SU-DHL-6 (cell line): Measurements from ENCODE around the gene FAM89A.

Experiments
- CTCF ChIP-seq: fragments of 200-600 bp; sonication (generic); IDR thresholded peaks from one replicate; pipeline ENCODE4 v1.5.1; 2017; ENCODE audit warnings: antibody characterized with exemption, mild to moderate bottlenecking, low read length, moderate library complexity; ENCODE audit not compliant: insufficient read depth, poor library complexity, severe bottlenecking
- EZH2phosphoT487 ChIP-seq: fragments of 200-600 bp; sonication (generic), shearing (Covaris generic); conservative IDR thresholded peaks from 2 replicates; pipeline ENCODE4 v1.6.1; 2018; ENCODE audit warnings: mild to moderate bottlenecking, antibody characterized with exemption, low read length, moderate library complexity, mixed read lengths

GRCh38 chr1:231073331-231073730, 33.3 kb upstream of the FAM89A start:
- no peak for TF ChIP-seq CTCF
- TF ChIP-seq EZH2phosphoT487: no peak
